IMR-90 (cell line): Measurements from ENCODE around the gene GIPC3. TPM values are rescaled to one million over a fixed set of nuclear protein-coding genes. Genes with fewer than 3 reads are reported as not detected.

Experiments
- ATAC-seq: fragments of 200-7000 bp; cut with Tn5 transposase; 2 replicates; pipeline ENCODE4 v1.9.1; 2020; ENCODE audit warnings: low read depth, mild to moderate bottlenecking, moderate library complexity
- BruUV-seq: library from RNA; stranded (reverse); fragments of 400-500 nt; replicated peaks from 2 replicates; lab custom pipeline; 2021; lab: Mats Ljungman, UMichigan
- CTCF ChIA-PET: fragments of 300-600 bp; formaldehyde crosslinking; extraction: SDS; loops from one replicate; lab custom pipeline; 2021; ENCODE audit warnings: antibody characterized with exemption; lab: Yijun Ruan, JAX
- POLR2A ChIA-PET: fragments of 300-600 bp; sonication (Branson Sonifier 250); formaldehyde crosslinking; loops from one replicate; lab custom pipeline; 2022; ENCODE audit warnings: antibody characterized with exemption; ENCODE audit not compliant: unreplicated experiment; lab: Charles Lee
- DNase-seq: peaks from one replicate; pipeline ENCODE4 v3.0.0; 2013
- H2AFZ ChIP-seq: replicated peaks from 2 replicates; pipeline ENCODE3; 2013; ENCODE audit warnings: low read length, mild to moderate bottlenecking; ENCODE audit not compliant: poor library complexity
- H2AK5ac ChIP-seq: 2 replicates; pipeline ENCODE4 v1.6.1; 2013; ENCODE audit warnings: low read depth, low read length, inconsistent platforms
- H2AK9ac ChIP-seq: replicated peaks from 2 replicates; pipeline ENCODE3; 2013; ENCODE audit warnings: mild to moderate bottlenecking, low read depth, low read length, moderate library complexity; ENCODE audit not compliant: poor library complexity
- H2BK120ac ChIP-seq: 2 replicates; pipeline ENCODE4 v1.6.1; 2013; ENCODE audit warnings: low read depth, low read length, inconsistent platforms
- H2BK15ac ChIP-seq: 3 replicates; pipeline ENCODE4 v1.6.1; 2013; ENCODE audit warnings: low read depth, low read length, inconsistent platforms
- H2BK20ac ChIP-seq: 2 replicates; pipeline ENCODE4 v1.6.1; 2013; ENCODE audit warnings: low read depth, mild to moderate bottlenecking, inconsistent platforms, low read length, moderate library complexity
- H2BK5ac ChIP-seq: 2 replicates; pipeline ENCODE4 v1.6.1; 2013; ENCODE audit warnings: mild to moderate bottlenecking, low read depth, low read length, inconsistent platforms; ENCODE audit not compliant: poor library complexity, severe bottlenecking
- H3K14ac ChIP-seq: replicated peaks from 2 replicates; pipeline ENCODE4 v1.6.1; 2013; ENCODE audit warnings: low read depth, low read length, inconsistent platforms
- H3K18ac ChIP-seq: 2 replicates; pipeline ENCODE4 v1.6.1; 2013; ENCODE audit warnings: low read depth, low read length, control low read depth
- H3K23ac ChIP-seq: 2 replicates; pipeline ENCODE4 v1.6.1; 2013; ENCODE audit warnings: low read depth, low read length, inconsistent platforms
- H3K27ac ChIP-seq: 2 replicates; pipeline ENCODE4 v1.5.1; 2013; ENCODE audit warnings: mild to moderate bottlenecking, control low read depth, low read length; ENCODE audit not compliant: insufficient read depth
- H3K27me3 ChIP-seq: 2 replicates; pipeline ENCODE4 v1.6.1; 2013; ENCODE audit warnings: low read length; ENCODE audit not compliant: control insufficient read depth, insufficient read depth
- H3K36me3 ChIP-seq: 2 replicates; pipeline ENCODE4 v1.6.1; 2013; ENCODE audit warnings: low read length, mixed read lengths; ENCODE audit not compliant: control insufficient read depth, insufficient read depth
- H3K4ac ChIP-seq: 2 replicates; pipeline ENCODE4 v1.6.1; 2013; ENCODE audit warnings: low read depth, low read length, inconsistent platforms
- H3K4me1 ChIP-seq: 2 replicates; pipeline ENCODE4 v1.6.1; 2013; ENCODE audit warnings: low read length, mixed read lengths; ENCODE audit not compliant: control insufficient read depth, insufficient read depth
- H3K4me2 ChIP-seq: 2 replicates; pipeline ENCODE4 v1.6.1; 2013; ENCODE audit warnings: low read depth, mild to moderate bottlenecking, control low read depth, low read length, moderate library complexity
- H3K4me3 ChIP-seq: 2 replicates; pipeline ENCODE4 v1.5.1; 2013; ENCODE audit warnings: low read depth, mild to moderate bottlenecking, control low read depth, low read length, moderate library complexity; ENCODE audit not compliant: insufficient read depth
- H3K56ac ChIP-seq: 2 replicates; pipeline ENCODE4 v1.6.1; 2013; ENCODE audit warnings: low read length, inconsistent platforms; ENCODE audit not compliant: insufficient read depth; ENCODE audit errors: extremely low read depth
- H3K79me1 ChIP-seq, 2 experiments: 2 replicates each; pipeline ENCODE4 v1.6.1; 2013; ENCODE audit warnings: low read length in 2 of 2, inconsistent platforms in 1 of 2, low read depth in 1 of 2
- H3K9ac ChIP-seq: 2 replicates; pipeline ENCODE4 v1.6.1; 2013; ENCODE audit warnings: low read depth, low read length, control low read depth
- H3K9me1 ChIP-seq: 2 replicates; pipeline ENCODE4 v1.6.1; 2013; ENCODE audit warnings: low read length, inconsistent platforms; ENCODE audit not compliant: insufficient read depth
- H3K9me3 ChIP-seq: 2 replicates; pipeline ENCODE4 v1.6.1; 2013; ENCODE audit warnings: low read length; ENCODE audit not compliant: control insufficient read depth, insufficient read depth
- H4K20me1 ChIP-seq: 2 replicates; pipeline ENCODE4 v1.6.1; 2013; ENCODE audit warnings: low read length, inconsistent platforms; ENCODE audit not compliant: insufficient read depth
- H4K5ac ChIP-seq: 2 replicates; pipeline ENCODE4 v1.6.1; 2013; ENCODE audit warnings: mild to moderate bottlenecking, low read depth, low read length, control low read depth
- H4K8ac ChIP-seq, 2 experiments: 2 replicates each; pipeline ENCODE4 v1.6.1; 2013; ENCODE audit warnings: low read depth in 2 of 2, low read length in 2 of 2, control low read depth in 1 of 2, inconsistent platforms in 1 of 2
- H4K91ac ChIP-seq: 2 replicates; pipeline ENCODE4 v1.6.1; 2013; ENCODE audit warnings: low read depth, low read length, inconsistent platforms; ENCODE audit not compliant: insufficient read depth
- BHLHE40 ChIP-seq: fragments of 150-350 bp; IDR thresholded peaks from 2 replicates; pipeline ENCODE4 v1.6.1; 2016; ENCODE audit warnings: mild to moderate bottlenecking, low read depth, low read length
- CHD1 ChIP-seq: IDR thresholded peaks from 2 replicates; pipeline ENCODE4 v1.6.1; 2012; ENCODE audit warnings: low read depth, low read length, improper control_type of control experiment
- ELK1 ChIP-seq: fragments of 150-350 bp; IDR thresholded peaks from 2 replicates; pipeline ENCODE4 v1.6.1; 2016; ENCODE audit warnings: low read depth, mild to moderate bottlenecking, low read length, moderate library complexity, borderline replicate concordance
- MAFK ChIP-seq: IDR thresholded peaks from 2 replicates; pipeline ENCODE4 v1.6.1; 2012; ENCODE audit warnings: low read depth, low read length, improper control_type of control experiment
- WGBS, 2 experiments: methylation state at CpG; one replicate each; pipeline versions ENCODE4 v1.1.5 to v1.1.7; 2013; ENCODE audit warnings: missing lambda C conversion rate in 2 of 2; ENCODE audit not compliant: insufficient read length in 1 of 2; ENCODE audit errors: extremely low coverage in 2 of 2; 5-methylcytosine and 5-hydroxymethylcytosine counted together
- dilution Hi-C: fragments of 300-500 bp; cut with HindIII; formaldehyde crosslinking; loops from one replicate; pipeline ENCODE4 v1.14.3; 2018; ENCODE audit warnings: low sequenced_read_pairs; ENCODE audit not compliant: unreplicated experiment
- in situ Hi-C: fragments of 300-500 bp; cut with MboI; formaldehyde crosslinking; loops from 3 replicates; pipeline ENCODE4 v1.14.3; 2019; ENCODE audit warnings: low sequenced_read_pairs, inconsistent platforms, mixed read lengths
- intact Hi-C: fragments of 100-400 bp; cut with micrococcal nuclease; formaldehyde crosslinking; loops from 2 replicates; pipeline ENCODE4 v1.10.0; 2022
- polyA plus RNA-seq, 3 experiments: library from polyadenylated mRNA; depleted of rRNA; stranded (reverse); fragments of >200 nt; gene quantifications; 2 replicates each; pipeline ENCODE4 v1.2.3, GENCODE V29; 2012; ENCODE audit warnings: low replicate concordance in 1 of 3
- total RNA-seq: library from RNA; depleted of rRNA; stranded (reverse); fragments of >200 nt; gene quantifications from 2 replicates; pipeline ENCODE4 v1.2.3, GENCODE V29; 2012

Gene GIPC3
- total and polyA plus RNA-seq, 2 of the 4 experiments (the other 2 are of a cell fraction), result under 0.01 to 0.36 TPM

GRCh38 chr19:3633559-3633988 lies 48.3 kb downstream of the GIPC3 start:
- H3K18ac ChIP-seq, result no peak overlapping the region
- H2AFZ ChIP-seq, result no peak overlapping the region
- no peak overlapping the region for H2BK20ac ChIP-seq
- H2BK15ac ChIP-seq, result no peak overlapping the region
- no peak overlapping the region for H3K9ac ChIP-seq
- H3K9me3 ChIP-seq, result no peaks in the 10 kb centered on the region
- H4K5ac ChIP-seq, result no peak overlapping the region
- H3K27ac ChIP-seq, result no peak overlapping the region
- no peak overlapping the region for H2AK5ac ChIP-seq
- H3K79me1 ChIP-seq, result no peaks in the 10 kb centered on the region
- no TSS peak for BruUV-seq
- no peak overlapping the region for H2BK120ac ChIP-seq
- H3K14ac ChIP-seq, result no peak overlapping the region
- no peak for TF ChIP-seq MAFK
- TF ChIP-seq CHD1, result no peak
- no peak for TF ChIP-seq BHLHE40
- no peak for TF ChIP-seq ELK1
- ATAC-seq (no peak), DNase-seq (no peak)
- no peak overlapping the region for H3K4me3 ChIP-seq
- H2AK9ac ChIP-seq, result no peak overlapping the region
- H3K9me1 ChIP-seq, result no peaks in the 10 kb centered on the region
- no peak overlapping the region for H3K4me2 ChIP-seq
- H3K27me3 ChIP-seq, result no peaks in the 10 kb centered on the region
- dilution Hi-C loops, result no loop called here
- ChIA-PET CTCF (no interaction called here), POLR2A (no interaction called here)
- no peak overlapping the region for H3K23ac ChIP-seq
- no peak overlapping the region for H4K8ac ChIP-seq
- H3K56ac ChIP-seq, result no peak overlapping the region
- no peaks in the 10 kb centered on the region for H4K20me1 ChIP-seq
- peaks cover 32% of the 10 kb centered on the region for H3K36me3 ChIP-seq
- H4K91ac ChIP-seq, result no peak overlapping the region
- H2BK5ac ChIP-seq, result no peak overlapping the region
- H3K4ac ChIP-seq, result no peak overlapping the region
- intact Hi-C loops, result no loop called here
- WGBS, 2 experiments, result 91% methylated on average over 4 of the region's 22 CpGs; no CpG with 5 or more reads in 1 of the 2 experiments
- in situ Hi-C loops, result no loop called here
- no peaks in the 10 kb centered on the region for H3K4me1 ChIP-seq
